Thyroid gland (tissue), 4 donors: ENCODE measurements around the gene HSPA1A.

ENCODE experiments used
- CTCF ChIP-seq, 6 experiments: fragments of 200-600 bp in 3 of 6; fragments of 450-650 bp in 3 of 6; sonication (generic) in 3 of 6; IDR thresholded peaks; one replicate each; pipeline ENCODE4 v1.5.1; 2016 to 2019; ENCODE audit warnings: antibody characterized with exemption in 6 of 6, mild to moderate bottlenecking in 2 of 6, inconsistent platforms in 1 of 6, moderate library complexity in 1 of 6
- POLR2A ChIP-seq, 2 donors: fragments of 450-650 bp; IDR thresholded peaks; one replicate each; pipeline ENCODE4 v1.6.1; 2017; ENCODE audit warnings: antibody characterized with exemption in 2 of 2, mild to moderate bottlenecking in 2 of 2, moderate library complexity in 1 of 2

- TF ChIP-seq CTCF (IDR thresholded peaks at IDR 0.05): no peak
- TF ChIP-seq POLR2A (IDR thresholded peaks at IDR 0.05): no peak
Observed at GRCh38 chr6:31768363-31769257, 46.7 kb upstream of the HSPA1A start.
